22Rv1 (cell line): ENCODE results near the gene TNNI2.
A peak's percentile ranks its signal among the peaks of the same experiment; 100 is the strongest.

Experiments
- H3K27ac ChIP-seq: fragments of 450-650 bp; 2 replicates; pipeline ENCODE4 v1.5.1; 2017
- ZFX ChIP-seq: fragments of 450-650 bp; IDR thresholded peaks from 2 replicates; pipeline ENCODE4 v1.6.1; 2017; ENCODE audit warnings: antibody characterized with exemption, borderline replicate concordance
- TF ChIP-seq, protein P1 (sequence below): fragments of 450-650 bp; IDR thresholded peaks from 2 replicates; pipeline ENCODE4 v1.5.1; 2017; ENCODE audit warnings: mild to moderate bottlenecking

Gene TNNI2

DNA sequence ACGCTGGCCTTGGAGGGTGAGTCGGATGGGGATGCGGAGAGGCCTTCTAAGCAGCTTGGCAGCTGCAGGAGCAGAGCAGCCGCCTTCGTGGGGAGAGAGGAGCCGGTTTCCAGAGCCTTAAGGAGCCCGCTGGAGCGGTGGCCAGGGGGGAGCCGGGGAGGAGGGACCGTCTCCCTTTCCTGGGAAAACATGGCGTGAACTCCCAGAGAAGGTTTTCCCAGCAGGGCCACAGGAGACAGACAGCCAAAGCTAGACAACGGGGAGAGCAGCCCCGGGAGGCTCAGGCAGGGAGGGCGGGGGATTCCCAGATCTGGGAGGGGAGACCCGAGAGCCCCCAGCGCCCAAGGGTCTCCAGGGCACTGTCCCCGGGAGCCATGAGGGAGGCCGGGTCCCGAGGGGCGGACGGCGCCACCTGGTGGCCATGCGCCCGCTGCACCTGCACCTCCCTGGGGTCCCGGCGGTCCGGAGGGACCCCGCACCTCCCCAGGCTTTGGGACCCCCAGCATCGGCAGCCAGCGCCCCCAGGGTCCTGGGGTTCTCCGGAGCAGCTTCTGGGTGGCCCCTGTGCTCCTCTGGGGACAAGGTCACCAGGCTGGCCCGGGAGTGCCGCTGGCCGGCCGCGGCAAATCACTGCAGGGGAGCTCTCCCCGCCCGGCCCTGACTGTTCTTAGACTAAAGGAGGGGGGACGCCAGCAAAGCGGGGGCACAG, 6.4 kb upstream of the TNNI2 start:
- no peak overlapping the region for H3K27ac ChIP-seq
- TF ChIP-seq, protein P1, sequence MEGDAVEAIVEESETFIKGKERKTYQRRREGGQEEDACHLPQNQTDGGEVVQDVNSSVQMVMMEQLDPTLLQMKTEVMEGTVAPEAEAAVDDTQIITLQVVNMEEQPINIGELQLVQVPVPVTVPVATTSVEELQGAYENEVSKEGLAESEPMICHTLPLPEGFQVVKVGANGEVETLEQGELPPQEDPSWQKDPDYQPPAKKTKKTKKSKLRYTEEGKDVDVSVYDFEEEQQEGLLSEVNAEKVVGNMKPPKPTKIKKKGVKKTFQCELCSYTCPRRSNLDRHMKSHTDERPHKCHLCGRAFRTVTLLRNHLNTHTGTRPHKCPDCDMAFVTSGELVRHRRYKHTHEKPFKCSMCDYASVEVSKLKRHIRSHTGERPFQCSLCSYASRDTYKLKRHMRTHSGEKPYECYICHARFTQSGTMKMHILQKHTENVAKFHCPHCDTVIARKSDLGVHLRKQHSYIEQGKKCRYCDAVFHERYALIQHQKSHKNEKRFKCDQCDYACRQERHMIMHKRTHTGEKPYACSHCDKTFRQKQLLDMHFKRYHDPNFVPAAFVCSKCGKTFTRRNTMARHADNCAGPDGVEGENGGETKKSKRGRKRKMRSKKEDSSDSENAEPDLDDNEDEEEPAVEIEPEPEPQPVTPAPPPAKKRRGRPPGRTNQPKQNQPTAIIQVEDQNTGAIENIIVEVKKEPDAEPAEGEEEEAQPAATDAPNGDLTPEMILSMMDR, result peak; percentile 97
- TF ChIP-seq ZFX, result no peak

GRCh38 chr11:1832920-1833295, 5.9 kb upstream of the TNNI2 start:
- TF ChIP-seq, protein P1, result no peak
- no peak for TF ChIP-seq ZFX
- H3K27ac ChIP-seq, result no peak overlapping the region

- no peak overlapping the region for H3K27ac ChIP-seq
- TF ChIP-seq ZFX, result no peak
- TF ChIP-seq, protein P1, result no peak
Measured at GRCh38 chr11:1834062-1834610, 4.6 kb upstream of the TNNI2 start.

DNA sequence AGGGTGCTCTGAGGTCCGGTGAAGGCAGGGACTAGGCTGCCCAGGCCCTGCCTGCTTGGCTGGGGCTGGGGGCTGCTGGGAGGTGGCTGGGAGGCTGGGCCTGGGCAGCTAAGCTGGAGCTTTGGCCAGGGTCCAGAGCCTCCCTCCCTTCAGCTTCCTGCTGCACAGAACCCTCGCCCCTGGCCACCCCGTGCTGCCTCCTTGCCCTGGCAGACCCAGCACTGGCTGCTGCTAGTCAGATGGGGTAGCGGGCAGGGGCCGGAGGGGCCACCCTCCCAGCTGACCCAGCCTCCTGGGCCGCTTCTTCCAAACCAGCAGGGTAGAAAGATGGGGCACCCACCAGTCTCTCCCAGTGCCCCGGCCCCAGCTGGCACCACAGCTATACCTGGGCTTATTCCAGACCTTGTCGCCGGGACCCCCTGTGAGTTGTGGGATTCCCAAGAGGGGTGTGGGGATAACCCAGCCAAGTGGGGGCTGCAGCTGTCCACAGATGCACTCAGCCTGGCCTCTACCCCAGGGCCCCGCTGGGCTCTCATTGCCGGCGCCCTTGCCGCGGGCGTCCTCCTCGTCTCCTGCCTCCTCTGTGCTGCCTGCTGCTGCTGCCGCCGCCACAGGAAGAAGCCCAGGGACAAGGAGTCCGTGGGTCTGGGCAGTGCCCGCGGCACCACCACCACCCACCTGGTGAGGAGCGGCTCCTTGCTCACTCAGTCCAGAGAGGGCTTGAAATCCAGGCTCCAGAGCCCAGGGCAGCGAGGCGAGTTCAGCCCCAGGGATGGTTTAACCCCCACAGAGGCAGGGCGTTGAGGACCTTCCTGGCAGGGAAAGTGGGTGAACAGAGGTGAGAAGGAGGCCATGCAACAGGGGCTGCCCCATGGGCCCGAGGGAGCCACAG, 3.8 kb upstream of the TNNI2 start, which contains the start of gene SYT8:
Gene SYT8, plus strand, starts transcription at position 212 of the 892 bp plus-strand sequence. Its CDS starts 116 bp downstream, at position 328.
- TF ChIP-seq, protein P1, result no peak
- no peak for TF ChIP-seq ZFX
- no peak within 1 kb of the TSS for H3K27ac ChIP-seq

DNA sequence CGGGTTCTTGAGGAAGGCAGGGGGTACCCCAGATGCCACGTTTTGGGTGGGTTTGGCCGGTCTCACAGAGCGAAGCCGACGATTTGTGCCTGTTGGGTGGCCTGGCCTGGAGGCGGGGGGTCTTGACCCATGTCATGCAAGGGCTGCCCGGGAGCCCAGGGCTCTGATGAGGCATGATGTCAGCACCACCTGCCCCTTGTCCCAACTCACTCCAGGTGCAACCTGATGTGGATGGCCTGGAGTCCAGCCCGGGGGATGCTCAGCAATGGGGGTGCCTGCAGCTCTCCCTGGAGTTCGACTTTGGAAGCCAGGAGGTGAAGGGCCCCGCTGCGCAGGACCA, 3.1 kb upstream of the TNNI2 start:
- H3K27ac ChIP-seq, result no peak overlapping the region
- TF ChIP-seq, protein P1, result no peak
- TF ChIP-seq ZFX, result no peak

DNA sequence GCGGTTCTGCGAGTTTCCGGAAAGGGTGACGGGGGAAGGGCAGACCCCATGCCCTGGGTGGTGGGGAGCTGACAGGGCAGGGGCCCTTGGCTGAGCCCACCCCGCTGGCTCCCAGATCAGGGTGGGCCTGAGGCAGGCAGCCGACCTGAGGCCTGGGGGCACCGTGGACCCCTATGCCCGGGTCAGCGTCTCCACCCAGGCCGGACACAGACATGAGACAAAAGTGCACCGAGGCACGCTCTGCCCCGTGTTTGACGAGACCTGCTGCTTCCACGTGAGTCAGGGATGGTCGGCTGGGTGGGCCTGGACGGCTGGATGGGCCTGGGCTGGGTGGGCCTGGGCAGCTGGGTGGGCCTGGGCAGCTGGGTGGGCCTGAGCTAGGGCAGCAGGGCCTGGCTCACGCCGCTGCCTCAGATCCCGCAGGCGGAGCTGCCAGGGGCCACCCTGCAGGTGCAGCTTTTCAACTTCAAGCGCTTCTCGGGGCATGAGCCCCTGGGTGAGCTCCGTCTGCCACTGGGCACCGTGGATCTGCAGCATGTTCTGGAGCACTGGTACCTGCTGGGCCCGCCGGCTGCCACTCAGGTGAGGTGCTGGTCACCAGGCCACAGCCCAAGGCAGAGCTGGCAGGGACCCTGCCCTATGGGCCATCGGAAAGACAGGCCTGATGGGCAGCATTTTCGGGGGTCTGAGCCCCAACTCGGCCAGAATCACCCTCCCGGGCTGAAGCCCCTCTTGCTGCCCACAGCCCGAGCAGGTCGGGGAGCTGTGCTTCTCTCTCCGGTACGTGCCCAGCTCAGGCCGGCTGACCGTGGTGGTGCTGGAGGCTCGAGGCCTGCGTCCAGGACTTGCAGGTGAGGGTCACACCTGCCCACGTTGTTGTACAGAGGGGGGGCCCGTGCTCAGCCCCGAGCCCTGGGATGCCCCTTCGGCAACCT, 2.5 kb upstream of the TNNI2 start:
- no peak for TF ChIP-seq ZFX
- TF ChIP-seq, protein P1, result no peak
- no peak overlapping the region for H3K27ac ChIP-seq
